Activated CD8-positive, alpha-beta memory T cell treated with anti-CD3 and anti-CD28 coated beads, Interleukin-2, amount 10 ng/mL, durations not matched to agents 7 days and 5 days (primary cell): ENCODE measurements around the gene ERG. TPM values are rescaled to one million over a fixed set of nuclear protein-coding genes. Genes with fewer than 3 reads are reported as not detected.

ENCODE experiments used
- ATAC-seq: fragments of 150-1000 bp; cut with Tn5 transposase; one replicate; pipeline ENCODE4 v1.10.0; 2021; ENCODE audit warnings: moderate library complexity
- CTCF ChIA-PET: fragments of 350-600 bp; sonication (Branson Sonifier 250); formaldehyde crosslinking; loops from one replicate; lab custom pipeline; 2021; ENCODE audit warnings: antibody characterized with exemption; lab: Charles Lee
- DNase-seq: peaks from one replicate; pipeline ENCODE4 v3.0.0-alpha.2; 2020
- H3K27ac Mint-ChIP-seq: one replicate; pipeline ENCODE4 v1.8.0; 2021; ENCODE audit warnings: mild to moderate bottlenecking, mixed read lengths
- H3K27me3 Mint-ChIP-seq: one replicate; pipeline ENCODE4 v1.8.0; 2021; ENCODE audit warnings: mixed read lengths
- H3K36me3 Mint-ChIP-seq: one replicate; pipeline ENCODE4 v1.8.0; 2021; ENCODE audit warnings: mild to moderate bottlenecking, mixed read lengths
- H3K4me1 Mint-ChIP-seq: one replicate; pipeline ENCODE4 v1.8.0; 2021; ENCODE audit warnings: mixed read lengths
- H3K4me3 Mint-ChIP-seq: one replicate; pipeline ENCODE4 v1.8.0; 2021; ENCODE audit warnings: mild to moderate bottlenecking, moderate library complexity, mixed read lengths
- H3K9me3 Mint-ChIP-seq: one replicate; pipeline ENCODE4 v1.8.0; 2022; ENCODE audit warnings: low read depth, mixed read lengths
- total RNA-seq, 2 experiments: library from RNA; stranded (reverse); gene quantifications; one replicate each; pipeline ENCODE4 v1.2.3, GENCODE V29; 2021

Gene ERG
- total RNA-seq, 2 experiments from 2014 or later, result not detected

- CTCF ChIA-PET, result no interaction called here
- no peak overlapping the region for H3K4me3 Mint-ChIP-seq
- H3K27me3 Mint-ChIP-seq, result peaks cover 9% of the 10 kb centered on the region
- peaks cover 14% of the 10 kb centered on the region for H3K4me1 Mint-ChIP-seq
- no peaks in the 10 kb centered on the region for H3K36me3 Mint-ChIP-seq
- ATAC-seq (no peak), DNase-seq (no peak)
- no peaks in the 10 kb centered on the region for H3K9me3 Mint-ChIP-seq
- H3K27ac Mint-ChIP-seq, result no peak overlapping the region
These were observed 113.4 kb downstream of the ERG start for GRCh38 chr21:38384675-38385426.

- Mint-ChIP-seq H3K27ac (no peak overlapping the region), H3K9me3 (no peaks in the 10 kb centered on the region), H3K36me3 (no peaks in the 10 kb centered on the region), H3K4me1 (peaks cover 14% of the 10 kb centered on the region), H3K4me3 (no peak overlapping the region), H3K27me3 (peaks cover 9% of the 10 kb centered on the region)
- no peak for DNase-seq
- no peak for ATAC-seq
- CTCF ChIA-PET, result no interaction called here
These were observed 114.1 kb downstream of the ERG start for GRCh38 chr21:38384238-38384560.

- peaks cover 9% of the 10 kb centered on the region for H3K27me3 Mint-ChIP-seq
- no peak overlapping the region for H3K27ac Mint-ChIP-seq
- CTCF ChIA-PET, result no interaction called here
- ATAC-seq (no peak), DNase-seq (no peak)
- no peaks in the 10 kb centered on the region for H3K36me3 Mint-ChIP-seq
- H3K4me3 Mint-ChIP-seq, result no peak overlapping the region
- H3K9me3 Mint-ChIP-seq, result no peaks in the 10 kb centered on the region
- H3K4me1 Mint-ChIP-seq, result peaks cover 9% of the 10 kb centered on the region
These were observed 114.7 kb downstream of the ERG start for GRCh38 chr21:38383411-38384237.

GRCh38 chr21:38380481-38381137 lies 117.7 kb downstream of the ERG start:
- Mint-ChIP-seq H3K27ac (no peak overlapping the region), H3K36me3 (no peaks in the 10 kb centered on the region), H3K4me1 (no peaks in the 10 kb centered on the region), H3K4me3 (no peak overlapping the region), H3K9me3 (no peaks in the 10 kb centered on the region), H3K27me3 (peaks cover 9% of the 10 kb centered on the region)
- ATAC-seq (no peak), DNase-seq (no peak)
- CTCF ChIA-PET, result no interaction called here

- Mint-ChIP-seq H3K36me3 (no peaks in the 10 kb centered on the region), H3K27me3 (no peaks in the 10 kb centered on the region), H3K9me3 (no peaks in the 10 kb centered on the region), H3K4me1 (no peaks in the 10 kb centered on the region), H3K4me3 (no peak overlapping the region), H3K27ac (no peak overlapping the region)
- DNase-seq (no peak), ATAC-seq (no peak)
- CTCF ChIA-PET, result no interaction called here
These were observed 119.1 kb downstream of the ERG start for GRCh38 chr21:38379147-38379546.

GRCh38 chr21:38377165-38378088 lies 120.8 kb downstream of the ERG start:
- no peaks in the 10 kb centered on the region for H3K9me3 Mint-ChIP-seq
- H3K27ac Mint-ChIP-seq, result no peak overlapping the region
- CTCF ChIA-PET, result no interaction called here

GRCh38 chr21:38376693-38377092 lies 121.6 kb downstream of the ERG start:
- H3K36me3 Mint-ChIP-seq, result no peaks in the 10 kb centered on the region
- ATAC-seq (no peak), DNase-seq (no peak)
- no peak overlapping the region for H3K4me3 Mint-ChIP-seq
- H3K27me3 Mint-ChIP-seq, result no peaks in the 10 kb centered on the region
- CTCF ChIA-PET, result no interaction called here
- no peaks in the 10 kb centered on the region for H3K9me3 Mint-ChIP-seq
- H3K4me1 Mint-ChIP-seq, result no peaks in the 10 kb centered on the region
- H3K27ac Mint-ChIP-seq, result no peak overlapping the region

More at GRCh38 chr21:38377165-38378088, 120.8 kb downstream of the ERG start:
- ATAC-seq (no peak), DNase-seq (no peak)
- H3K36me3 Mint-ChIP-seq, result no peaks in the 10 kb centered on the region
- H3K4me3 Mint-ChIP-seq, result no peak overlapping the region
- no peaks in the 10 kb centered on the region for H3K27me3 Mint-ChIP-seq
- no peaks in the 10 kb centered on the region for H3K4me1 Mint-ChIP-seq

- Mint-ChIP-seq H3K4me1 (no peaks in the 10 kb centered on the region), H3K27me3 (no peaks in the 10 kb centered on the region), H3K27ac (no peak overlapping the region), H3K9me3 (no peaks in the 10 kb centered on the region), H3K4me3 (no peak overlapping the region), H3K36me3 (no peaks in the 10 kb centered on the region)
- no peak for ATAC-seq
- no peak for DNase-seq
- CTCF ChIA-PET, result no interaction called here
These were observed 122.0 kb downstream of the ERG start for GRCh38 chr21:38376235-38376634.

- no peak for DNase-seq
- Mint-ChIP-seq H3K27me3 (no peaks in the 10 kb centered on the region), H3K9me3 (no peaks in the 10 kb centered on the region), H3K27ac (no peak overlapping the region), H3K4me3 (no peak overlapping the region), H3K4me1 (no peaks in the 10 kb centered on the region), H3K36me3 (no peaks in the 10 kb centered on the region)
- no peak for ATAC-seq
- CTCF ChIA-PET, result no interaction called here
These were observed 130.6 kb downstream of the ERG start for GRCh38 chr21:38367646-38368045.

- H3K4me1 Mint-ChIP-seq, result no peaks in the 10 kb centered on the region
- H3K27ac Mint-ChIP-seq, result no peak overlapping the region
- H3K4me3 Mint-ChIP-seq, result no peak overlapping the region
- ATAC-seq, result no peak
- no peaks in the 10 kb centered on the region for H3K36me3 Mint-ChIP-seq
- DNase-seq, result no peak
- no peaks in the 10 kb centered on the region for H3K27me3 Mint-ChIP-seq
- no peaks in the 10 kb centered on the region for H3K9me3 Mint-ChIP-seq
- CTCF ChIA-PET, result no interaction called here
These were observed 132.8 kb downstream of the ERG start for GRCh38 chr21:38365521-38365920.

- DNase-seq, result no peak
- Mint-ChIP-seq H3K9me3 (no peaks in the 10 kb centered on the region), H3K4me3 (no peak overlapping the region), H3K36me3 (no peaks in the 10 kb centered on the region), H3K27me3 (no peaks in the 10 kb centered on the region), H3K27ac (no peak overlapping the region), H3K4me1 (no peaks in the 10 kb centered on the region)
- ATAC-seq, result no peak
- CTCF ChIA-PET, result no interaction called here
These were observed 134.6 kb downstream of the ERG start for GRCh38 chr21:38363693-38364092.

- H3K27ac Mint-ChIP-seq, result no peak overlapping the region
- H3K4me3 Mint-ChIP-seq, result no peak overlapping the region
- ATAC-seq (no peak), DNase-seq (no peak)
- no peaks in the 10 kb centered on the region for H3K27me3 Mint-ChIP-seq
- no peaks in the 10 kb centered on the region for H3K9me3 Mint-ChIP-seq
- no peaks in the 10 kb centered on the region for H3K4me1 Mint-ChIP-seq
- CTCF ChIA-PET, result no interaction called here
- H3K36me3 Mint-ChIP-seq, result no peaks in the 10 kb centered on the region
These were observed 137.0 kb downstream of the ERG start for GRCh38 chr21:38361324-38361723.

GRCh38 chr21:38359835-38360234 lies 138.4 kb downstream of the ERG start:
- H3K4me1 Mint-ChIP-seq, result no peaks in the 10 kb centered on the region
- DNase-seq, result no peak
- H3K36me3 Mint-ChIP-seq, result no peaks in the 10 kb centered on the region
- H3K9me3 Mint-ChIP-seq, result no peaks in the 10 kb centered on the region
- no peak for ATAC-seq
- CTCF ChIA-PET, result no interaction called here
- H3K27me3 Mint-ChIP-seq, result no peaks in the 10 kb centered on the region
- no peak overlapping the region for H3K27ac Mint-ChIP-seq
- H3K4me3 Mint-ChIP-seq, result no peak overlapping the region
